DND-41 (cell line): Measurements from ENCODE around the gene PRIM2.
A peak's percentile ranks its signal among the peaks of the same experiment; 100 is the strongest.
"Not testable (repeated sequence)": the region's sequence is repeated elsewhere in the genome, so short reads cannot be mapped to it uniquely, and the experiment has no call there.

Source experiments
- ATAC-seq: fragments of 200-7000 bp; cut with Tn5 transposase; 3 replicates; pipeline ENCODE4 v1.9.1; 2021; ENCODE audit warnings: low read depth; ENCODE audit not compliant: insufficient read depth
- DNase-seq: peaks from one replicate; pipeline ENCODE4 v3.0.0-alpha.2; 2020
- H2AFZ ChIP-seq: 2 replicates; pipeline ENCODE4 v1.6.0; 2012; ENCODE audit warnings: low read depth, low read length
- H3K27ac ChIP-seq: 2 replicates; pipeline ENCODE4 v1.5.1; 2012; ENCODE audit warnings: low read length, inconsistent platforms
- H3K27me3 ChIP-seq: fragments of 200-600 bp; sonication (generic); 2 replicates; pipeline ENCODE4 v1.6.0; 2012; ENCODE audit warnings: low read length, mild to moderate bottlenecking, inconsistent platforms; ENCODE audit not compliant: insufficient read depth, poor library complexity
- H3K36me3 ChIP-seq: 2 replicates; pipeline ENCODE4 v1.5.1; 2012; ENCODE audit warnings: low read length, inconsistent platforms; ENCODE audit not compliant: insufficient read depth
- H3K4me1 ChIP-seq: 2 replicates; pipeline ENCODE4 v1.5.1; 2012; ENCODE audit warnings: mild to moderate bottlenecking, low read length; ENCODE audit not compliant: insufficient read depth
- H3K4me2 ChIP-seq: 2 replicates; pipeline ENCODE4 v1.6.0; 2012; ENCODE audit warnings: mild to moderate bottlenecking, moderate library complexity, low read length, inconsistent platforms; ENCODE audit not compliant: insufficient read depth
- H3K4me3 ChIP-seq, 2 experiments: fragments of 200-600 bp in 1 of 2; shearing (Covaris generic) in 1 of 2; 2 replicates each; pipeline ENCODE4 v1.5.1; 2012 to 2016; ENCODE audit warnings: inconsistent platforms in 2 of 2, low read length in 2 of 2, mild to moderate bottlenecking in 2 of 2, low read depth in 1 of 2, moderate library complexity in 1 of 2
- H3K79me2 ChIP-seq: 2 replicates; pipeline ENCODE4 v1.6.0; 2012; ENCODE audit warnings: low read length, inconsistent platforms; ENCODE audit not compliant: insufficient read depth
- H3K9ac ChIP-seq: 2 replicates; pipeline ENCODE4 v1.6.0; 2012; ENCODE audit warnings: low read depth, mild to moderate bottlenecking, inconsistent platforms, low read length, moderate library complexity
- H3K9me3 ChIP-seq: 2 replicates; pipeline ENCODE4 v1.5.1; 2012; ENCODE audit warnings: low read length, moderate library complexity, mild to moderate bottlenecking, inconsistent platforms; ENCODE audit not compliant: insufficient read depth, severe bottlenecking
- H4K20me1 ChIP-seq: 2 replicates; pipeline ENCODE4 v1.6.0; 2012; ENCODE audit warnings: low read length; ENCODE audit not compliant: insufficient read depth

Gene PRIM2

GRCh38 chr6:57515171-57515570 lies 197.7 kb downstream of the PRIM2 start:
- H2AFZ ChIP-seq, DNase-seq, H3K9ac ChIP-seq, H3K79me2 ChIP-seq, H3K27me3 ChIP-seq, H3K4me2 ChIP-seq, H3K27ac ChIP-seq, H3K4me3 ChIP-seq, H3K9me3 ChIP-seq, ATAC-seq, H3K36me3 ChIP-seq, H3K4me1 ChIP-seq, H4K20me1 ChIP-seq: not testable (repeated sequence)

DNA sequence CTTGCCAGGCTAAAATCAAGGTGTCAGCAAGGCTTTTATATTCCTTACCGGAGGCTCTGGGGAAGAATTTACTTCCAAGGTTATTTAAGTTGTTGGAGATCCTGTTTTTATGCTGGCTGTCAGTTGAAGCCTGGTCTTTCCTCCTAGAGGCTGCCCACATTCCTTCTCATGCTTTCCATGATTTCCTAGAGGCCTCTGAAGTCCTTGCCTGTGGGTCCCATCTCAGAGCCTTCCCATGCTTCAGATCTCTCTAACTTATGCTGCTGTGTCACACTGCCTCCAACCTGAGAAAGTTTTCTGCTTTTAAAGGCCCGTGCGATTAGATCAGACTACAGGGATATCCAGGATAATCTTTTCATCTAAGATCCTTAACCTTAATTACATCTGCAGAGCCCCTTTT lies 198.4 kb downstream of the PRIM2 start:
- H2AFZ ChIP-seq, H3K9ac ChIP-seq, DNase-seq, H3K9me3 ChIP-seq, H3K36me3 ChIP-seq, H3K4me1 ChIP-seq, H3K79me2 ChIP-seq, H3K27me3 ChIP-seq, H3K4me3 ChIP-seq, H3K27ac ChIP-seq, H4K20me1 ChIP-seq, H3K4me2 ChIP-seq, ATAC-seq: not testable (repeated sequence)

- not testable (repeated sequence) for H3K4me3 ChIP-seq, H2AFZ ChIP-seq, H3K4me2 ChIP-seq, H3K4me1 ChIP-seq, ATAC-seq, H3K27me3 ChIP-seq, H3K79me2 ChIP-seq, H3K36me3 ChIP-seq, DNase-seq, H3K27ac ChIP-seq, H4K20me1 ChIP-seq, H3K9me3 ChIP-seq, H3K9ac ChIP-seq
These were observed 199.3 kb downstream of the PRIM2 start for GRCh38 chr6:57516776-57517175.

DNA sequence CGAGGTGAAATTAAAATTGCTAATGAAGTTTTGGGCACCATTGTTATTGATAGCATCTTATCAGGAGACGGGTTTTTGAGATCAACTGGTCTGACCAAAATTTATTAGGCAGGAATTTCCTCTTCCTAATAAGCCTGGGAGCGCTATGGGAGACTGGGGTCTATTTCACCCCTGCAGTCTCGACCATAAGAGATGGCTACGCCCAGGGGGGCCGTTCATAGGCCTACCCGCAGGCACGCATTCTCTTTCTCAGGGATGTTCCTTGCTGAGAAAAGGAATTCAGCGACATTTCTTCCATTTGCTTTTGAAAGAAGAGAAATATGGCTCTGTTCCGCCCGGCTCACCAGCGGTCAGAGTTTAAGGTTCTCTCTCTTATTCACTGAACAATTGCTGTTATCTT lies 201.8 kb downstream of the PRIM2 start:
- H3K4me1 ChIP-seq, H3K4me2 ChIP-seq, H3K4me3 ChIP-seq, H3K79me2 ChIP-seq, H3K27me3 ChIP-seq, H2AFZ ChIP-seq, H3K9me3 ChIP-seq, H4K20me1 ChIP-seq, H3K9ac ChIP-seq, ATAC-seq, H3K27ac ChIP-seq, H3K36me3 ChIP-seq, DNase-seq: not testable (repeated sequence)

GRCh38 chr6:57521085-57521484 lies 203.7 kb downstream of the PRIM2 start:
- H3K27ac ChIP-seq, H3K9me3 ChIP-seq, H3K4me2 ChIP-seq, H3K27me3 ChIP-seq, H2AFZ ChIP-seq, H4K20me1 ChIP-seq, H3K9ac ChIP-seq, H3K36me3 ChIP-seq, H3K4me3 ChIP-seq, H3K79me2 ChIP-seq, H3K4me1 ChIP-seq: not testable (repeated sequence)
- peak; percentile 10 for DNase-seq
- ATAC-seq = peak; percentile 91

- H3K4me3 ChIP-seq, H2AFZ ChIP-seq, H3K9me3 ChIP-seq, ATAC-seq, H4K20me1 ChIP-seq, H3K4me2 ChIP-seq, H3K27me3 ChIP-seq, H3K79me2 ChIP-seq, H3K9ac ChIP-seq, H3K4me1 ChIP-seq, H3K27ac ChIP-seq, H3K36me3 ChIP-seq, DNase-seq: not testable (repeated sequence)
These were observed 205.8 kb downstream of the PRIM2 start for GRCh38 chr6:57523221-57523620.

GRCh38 chr6:57529755-57530154 lies 212.3 kb downstream of the PRIM2 start:
- H4K20me1 ChIP-seq, H3K79me2 ChIP-seq, H3K4me3 ChIP-seq, H3K36me3 ChIP-seq, H3K9me3 ChIP-seq, DNase-seq, ATAC-seq, H3K27ac ChIP-seq, H2AFZ ChIP-seq, H3K4me2 ChIP-seq, H3K27me3 ChIP-seq, H3K9ac ChIP-seq, H3K4me1 ChIP-seq: not testable (repeated sequence)

DNA sequence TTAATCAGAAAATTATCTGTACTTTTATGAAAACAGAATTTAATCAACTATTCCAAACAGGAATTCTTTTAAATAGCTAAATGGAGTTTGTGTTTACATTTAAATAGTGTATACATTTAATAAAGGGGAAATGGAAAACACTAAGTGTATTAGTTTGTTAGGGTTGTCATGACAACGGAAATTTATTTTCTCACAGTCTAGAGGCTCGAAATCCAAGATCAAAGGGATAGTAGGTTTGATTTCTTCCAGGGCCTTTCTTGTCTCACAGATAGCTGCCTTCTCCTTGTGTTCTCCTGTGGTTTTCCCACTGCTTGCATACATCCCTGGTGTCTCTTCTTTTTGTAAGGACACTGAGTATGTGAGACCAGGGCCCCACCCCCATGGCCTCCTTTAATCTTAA lies 215.2 kb downstream of the PRIM2 start:
- H3K4me2 ChIP-seq, H3K9ac ChIP-seq, H3K36me3 ChIP-seq, ATAC-seq, H4K20me1 ChIP-seq, H2AFZ ChIP-seq, H3K27ac ChIP-seq, H3K27me3 ChIP-seq, DNase-seq, H3K9me3 ChIP-seq, H3K4me3 ChIP-seq, H3K4me1 ChIP-seq, H3K79me2 ChIP-seq: not testable (repeated sequence)

GRCh38 chr6:57535121-57535520 lies 217.7 kb downstream of the PRIM2 start:
- H3K36me3 ChIP-seq, H4K20me1 ChIP-seq: not testable (repeated sequence)

More at GRCh38 chr6:57535121-57535520, 217.7 kb downstream of the PRIM2 start:
- not testable (repeated sequence) for H3K27ac ChIP-seq, H3K79me2 ChIP-seq, H3K27me3 ChIP-seq, H2AFZ ChIP-seq, H3K4me2 ChIP-seq, H3K4me1 ChIP-seq, DNase-seq, H3K4me3 ChIP-seq, H3K9me3 ChIP-seq, ATAC-seq, H3K9ac ChIP-seq
